ENCODE results near the gene OPCML.

DNA sequence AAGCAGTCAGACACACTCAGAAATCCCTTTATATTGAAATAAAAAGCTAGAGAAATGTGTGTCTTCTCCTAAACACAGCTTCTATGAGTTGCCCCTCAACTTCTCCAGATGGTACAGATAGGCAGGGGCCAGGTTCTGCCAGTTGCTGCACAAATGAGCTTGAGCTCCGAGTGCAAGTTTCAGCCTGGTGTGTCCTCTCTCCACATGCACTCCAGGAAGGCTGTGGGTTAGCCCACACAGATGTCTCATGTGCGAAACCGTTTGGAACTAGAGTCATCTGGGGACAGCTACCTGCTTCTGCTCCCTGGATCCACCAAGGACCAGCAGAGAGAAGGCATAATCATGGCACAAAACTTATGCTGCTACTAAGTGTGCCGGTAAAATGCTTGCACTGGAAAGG, 812.6 kb downstream of the OPCML start:
- TF ChIP-seq, protein P1, sequence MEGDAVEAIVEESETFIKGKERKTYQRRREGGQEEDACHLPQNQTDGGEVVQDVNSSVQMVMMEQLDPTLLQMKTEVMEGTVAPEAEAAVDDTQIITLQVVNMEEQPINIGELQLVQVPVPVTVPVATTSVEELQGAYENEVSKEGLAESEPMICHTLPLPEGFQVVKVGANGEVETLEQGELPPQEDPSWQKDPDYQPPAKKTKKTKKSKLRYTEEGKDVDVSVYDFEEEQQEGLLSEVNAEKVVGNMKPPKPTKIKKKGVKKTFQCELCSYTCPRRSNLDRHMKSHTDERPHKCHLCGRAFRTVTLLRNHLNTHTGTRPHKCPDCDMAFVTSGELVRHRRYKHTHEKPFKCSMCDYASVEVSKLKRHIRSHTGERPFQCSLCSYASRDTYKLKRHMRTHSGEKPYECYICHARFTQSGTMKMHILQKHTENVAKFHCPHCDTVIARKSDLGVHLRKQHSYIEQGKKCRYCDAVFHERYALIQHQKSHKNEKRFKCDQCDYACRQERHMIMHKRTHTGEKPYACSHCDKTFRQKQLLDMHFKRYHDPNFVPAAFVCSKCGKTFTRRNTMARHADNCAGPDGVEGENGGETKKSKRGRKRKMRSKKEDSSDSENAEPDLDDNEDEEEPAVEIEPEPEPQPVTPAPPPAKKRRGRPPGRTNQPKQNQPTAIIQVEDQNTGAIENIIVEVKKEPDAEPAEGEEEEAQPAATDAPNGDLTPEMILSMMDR (conservative IDR thresholded peaks at IDR 0.05) = no peak
- TF ChIP-seq EZH2 (IDR thresholded peaks at IDR 0.05; ENCODE audit: low read depth) = no peak

Measured in PC-9 (cell line).